GM21423 (cell line): ENCODE measurements around the gene CR2.
"Not testable (repeated sequence)": the region's sequence is repeated elsewhere in the genome, so short reads cannot be mapped to it uniquely, and the experiment has no call there.

Source experiments
- ATAC-seq: cut with Tn5 transposase; IDR thresholded peaks from one replicate; pipeline ENCODE4 v1.9.1; 2021; ENCODE audit warnings: mild to moderate bottlenecking, moderate library complexity; ENCODE audit not compliant: unreplicated experiment

CR2 gene

DNA sequence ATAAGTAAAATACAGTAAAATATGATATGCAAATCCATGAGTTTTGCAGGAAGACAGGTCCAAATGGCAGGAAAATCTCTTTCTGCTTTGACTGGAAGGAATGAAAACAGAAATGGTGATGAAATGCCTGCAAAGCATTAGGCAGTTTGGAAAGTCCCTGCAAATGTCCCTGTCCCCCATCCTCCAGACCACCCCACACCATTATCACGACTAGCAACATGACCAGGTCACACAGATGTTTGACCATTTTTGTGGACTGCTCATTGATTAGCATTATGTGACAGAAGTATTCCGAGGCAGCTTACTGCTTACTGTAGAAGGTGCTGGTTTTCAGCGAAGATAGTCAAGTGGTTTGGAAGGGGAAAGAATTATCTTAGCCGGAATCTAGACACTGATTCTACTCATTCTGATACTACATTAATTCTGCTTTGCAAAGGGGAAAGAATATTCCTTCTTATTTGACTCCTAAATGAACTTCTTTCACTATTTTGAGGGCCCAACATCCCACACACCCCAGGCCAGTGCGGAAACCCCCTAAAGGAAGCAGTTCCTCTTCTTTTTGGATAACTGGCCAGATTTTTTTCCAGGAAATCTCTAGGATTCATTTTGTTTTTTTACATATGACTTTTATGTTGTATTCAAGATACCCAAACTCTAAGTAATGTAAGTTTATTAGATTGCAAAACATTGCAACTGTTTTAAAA, 9.5 kb upstream of the CR2 start:
- no peak for ATAC-seq

DNA sequence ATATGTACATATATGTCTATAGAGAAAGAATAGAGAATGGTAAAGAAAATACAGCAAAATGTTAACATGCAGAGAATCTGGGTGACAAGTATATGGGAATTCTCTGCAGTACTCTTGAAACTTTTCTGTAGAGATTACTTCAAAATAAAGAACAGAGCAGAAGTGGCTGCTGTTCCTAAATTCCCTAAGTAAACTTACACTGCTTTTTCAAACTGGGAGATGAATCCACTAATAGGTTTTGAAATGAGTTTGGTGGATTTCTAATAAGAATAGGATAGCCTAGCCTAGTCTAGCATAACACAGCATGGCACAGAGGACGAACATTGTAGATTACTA, 450 bp upstream of the CR2 start:
- no peak for ATAC-seq

DNA sequence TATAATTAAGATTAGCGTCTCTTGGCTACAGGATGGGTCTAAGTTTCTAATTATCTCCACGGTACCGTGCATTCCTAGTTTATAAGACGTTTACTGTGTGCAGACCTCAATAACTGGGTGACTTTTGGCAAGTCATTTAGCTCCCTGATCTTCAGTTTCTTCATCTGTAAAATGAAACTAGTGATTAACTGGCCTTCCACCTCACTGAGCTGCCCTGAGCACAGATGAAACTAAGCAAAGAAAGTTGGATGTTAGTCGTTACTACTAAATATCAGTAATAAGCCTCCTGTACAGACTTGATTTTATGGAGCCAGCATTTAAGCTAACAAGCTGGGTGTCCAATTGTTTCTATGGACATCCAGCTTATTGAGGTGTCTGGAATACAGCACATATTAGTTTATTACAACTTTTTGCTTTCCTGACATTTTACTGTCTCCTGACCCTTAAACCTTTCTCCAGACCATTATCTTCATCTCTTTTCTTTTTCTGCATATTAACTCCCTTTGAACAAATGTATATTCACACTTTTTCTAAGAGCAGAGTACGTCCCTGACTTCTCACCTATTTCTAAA, 1.1 kb downstream of the CR2 start:
- peak; percentile 27 for ATAC-seq

DNA sequence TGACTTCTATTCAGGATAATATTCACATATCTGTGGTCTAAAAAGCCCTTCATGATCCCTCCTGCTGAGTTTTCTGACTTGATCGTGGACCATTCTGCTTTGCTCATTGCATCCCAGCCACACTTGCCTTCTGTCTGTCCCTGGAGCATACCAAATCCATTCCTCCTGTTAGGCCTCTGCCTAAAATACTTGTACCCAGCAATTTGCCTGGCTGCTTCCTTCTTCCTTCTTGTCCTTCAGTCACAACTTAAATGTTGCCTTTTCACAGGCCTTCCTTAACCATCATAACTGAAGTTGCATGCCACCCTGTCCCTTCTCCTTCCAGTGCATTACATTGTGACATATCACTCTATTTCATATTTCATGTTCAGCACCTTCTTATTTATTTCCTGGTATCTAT, 4.3 kb downstream of the CR2 start:
- no peak for ATAC-seq

DNA sequence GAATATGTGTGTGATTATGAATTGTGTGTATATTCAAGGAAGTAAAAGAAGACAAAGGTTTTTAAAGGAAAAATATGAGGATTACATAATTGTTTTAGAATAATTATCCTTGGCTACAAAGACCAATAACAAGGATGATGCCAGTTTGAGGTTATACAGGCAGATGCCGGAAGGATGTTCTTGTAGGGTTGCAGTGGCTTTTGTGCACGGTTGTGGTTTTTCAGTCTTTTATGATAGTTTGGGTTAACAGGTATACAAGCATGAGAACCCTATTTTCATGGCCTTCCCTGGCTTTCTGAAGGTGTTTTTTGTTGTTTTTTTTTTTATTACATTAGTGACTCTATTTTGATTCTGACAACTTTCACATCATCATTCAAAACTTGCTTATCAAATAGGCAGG, 4.9 kb downstream of the CR2 start:
- ATAC-seq: no peak

DNA sequence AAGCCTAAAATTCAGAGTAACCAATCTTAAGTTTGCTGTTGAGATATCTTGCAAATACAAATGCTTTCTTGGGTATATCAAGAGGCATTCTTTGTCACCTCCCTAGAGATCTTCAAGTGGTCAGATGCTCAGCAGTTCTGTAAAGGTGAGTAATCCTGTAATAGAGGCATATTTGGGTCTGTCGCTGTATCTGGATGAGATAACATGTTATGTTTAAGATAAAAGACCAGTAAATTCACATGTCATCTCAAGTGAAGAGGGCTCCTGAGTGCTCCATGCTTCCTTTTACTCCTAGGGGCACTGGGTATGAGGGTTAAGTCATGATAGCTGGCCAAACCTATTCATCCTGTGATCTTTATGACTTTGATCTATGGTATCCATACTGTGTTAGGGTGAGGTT, 7.5 kb downstream of the CR2 start:
- no peak for ATAC-seq

DNA sequence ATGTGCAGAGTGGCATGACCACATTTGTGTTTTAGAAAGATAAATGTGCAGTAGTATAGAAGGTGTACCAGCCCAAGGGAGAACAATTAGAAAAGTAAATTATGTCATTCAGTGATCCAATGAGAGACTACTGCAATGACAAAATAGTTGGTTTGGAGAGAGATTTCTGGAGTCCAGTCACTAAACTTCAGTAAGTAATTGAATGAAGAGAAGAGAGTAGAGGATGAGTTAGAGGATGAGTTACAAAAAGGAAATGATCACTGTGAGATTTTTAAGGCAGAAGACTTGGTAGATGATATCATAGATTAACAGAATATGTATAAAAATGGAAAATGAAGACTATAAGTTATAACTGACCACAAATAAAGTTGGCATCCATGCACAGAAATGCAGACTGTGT, 8.4 kb downstream of the CR2 start:
- ATAC-seq: no peak

DNA sequence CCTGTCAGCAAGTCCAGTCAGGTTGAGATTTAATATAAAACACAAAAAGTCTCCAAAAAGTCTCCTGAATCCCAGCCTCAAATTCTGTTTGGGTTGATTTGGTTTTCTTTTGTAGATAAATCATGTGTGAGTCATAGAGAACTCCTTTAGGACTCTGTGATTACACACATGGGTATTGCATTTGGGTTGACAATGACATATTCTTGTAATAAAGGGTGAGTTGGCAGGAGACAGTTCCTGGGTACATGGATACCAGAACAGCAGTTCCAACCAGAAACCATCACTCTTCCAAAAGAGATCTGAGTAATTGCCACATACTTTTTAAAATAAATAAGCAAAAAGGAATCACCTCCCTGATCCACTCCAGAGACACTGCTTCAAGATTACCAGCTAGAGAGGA, 8.9 kb downstream of the CR2 start:
- no peak for ATAC-seq

DNA sequence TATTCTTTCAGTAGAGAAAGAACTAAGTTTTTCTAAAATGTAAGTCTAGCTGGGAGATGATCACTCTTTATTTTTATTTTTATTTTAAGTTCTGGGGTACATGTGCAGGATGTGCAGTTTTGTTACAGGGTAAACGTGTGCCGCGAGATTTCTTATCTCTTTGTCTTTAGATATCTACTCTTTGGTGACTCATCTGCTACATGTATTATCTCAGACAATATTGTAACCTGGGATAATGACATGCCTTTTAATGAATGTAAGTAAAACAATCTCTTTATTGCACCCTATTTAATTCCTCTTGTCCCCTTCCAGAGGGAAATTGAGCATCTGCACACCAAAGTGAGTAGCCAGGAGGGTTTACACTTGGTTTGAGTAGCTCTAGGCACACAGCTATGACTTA, 9.4 kb downstream of the CR2 start:
- ATAC-seq: no peak

DNA sequence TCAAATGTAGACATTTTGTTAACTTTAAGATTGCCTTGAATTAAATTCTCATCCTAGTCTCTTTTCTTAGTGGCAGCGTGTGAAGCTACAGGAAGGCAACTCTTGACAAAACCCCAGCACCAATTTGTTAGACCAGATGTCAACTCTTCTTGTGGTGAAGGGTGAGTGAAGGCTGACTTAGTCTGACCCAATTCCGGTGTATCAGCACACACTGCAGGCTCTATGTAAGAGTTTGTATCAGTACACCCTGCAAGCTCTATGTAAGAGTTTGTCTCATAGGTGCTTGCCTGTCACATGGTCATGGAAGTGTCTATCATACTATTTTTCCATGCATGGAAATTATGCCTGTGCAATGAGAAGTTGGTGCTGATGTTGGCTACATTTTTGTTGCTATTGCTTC, 16.8 kb downstream of the CR2 start:
- ATAC-seq: no peak

DNA sequence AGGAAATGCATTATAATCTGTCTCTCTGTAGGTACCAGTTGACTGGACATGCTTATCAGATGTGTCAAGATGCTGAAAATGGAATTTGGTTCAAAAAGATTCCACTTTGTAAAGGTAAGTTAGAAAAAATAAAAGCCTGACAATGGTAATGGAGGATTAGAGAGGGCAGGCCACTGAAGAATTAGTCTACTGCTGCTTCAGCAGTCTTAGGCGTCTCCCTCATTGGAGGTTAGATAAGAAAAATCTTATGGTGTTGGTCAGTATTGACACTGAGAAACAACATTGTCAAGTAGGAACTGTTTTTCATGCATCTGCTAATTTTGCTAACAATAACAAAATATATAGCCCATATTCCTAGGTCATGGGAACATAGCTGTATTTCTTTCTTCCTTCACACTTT, 20.1 kb downstream of the CR2 start:
- no peak for ATAC-seq

DNA sequence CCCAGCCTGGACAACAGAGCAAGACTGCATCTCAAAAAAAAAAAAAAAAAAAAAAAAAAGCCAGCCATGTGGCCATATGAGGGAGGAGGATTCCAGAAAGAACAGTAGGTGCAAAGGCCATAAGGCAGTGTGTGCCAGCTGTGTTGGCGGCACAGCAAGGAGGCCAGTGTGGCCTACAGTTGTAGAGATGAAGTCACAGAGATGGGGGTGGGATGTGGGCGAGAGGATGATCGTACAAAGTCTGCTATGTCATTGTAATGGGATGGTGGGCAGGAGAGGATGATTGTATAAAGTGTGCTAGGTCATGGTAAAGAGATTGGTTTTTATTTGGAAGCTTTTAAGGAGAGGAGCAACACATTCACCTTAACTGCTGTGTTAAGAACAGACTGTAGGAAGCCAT, 32.1 kb downstream of the CR2 start:
- no peak for ATAC-seq

DNA sequence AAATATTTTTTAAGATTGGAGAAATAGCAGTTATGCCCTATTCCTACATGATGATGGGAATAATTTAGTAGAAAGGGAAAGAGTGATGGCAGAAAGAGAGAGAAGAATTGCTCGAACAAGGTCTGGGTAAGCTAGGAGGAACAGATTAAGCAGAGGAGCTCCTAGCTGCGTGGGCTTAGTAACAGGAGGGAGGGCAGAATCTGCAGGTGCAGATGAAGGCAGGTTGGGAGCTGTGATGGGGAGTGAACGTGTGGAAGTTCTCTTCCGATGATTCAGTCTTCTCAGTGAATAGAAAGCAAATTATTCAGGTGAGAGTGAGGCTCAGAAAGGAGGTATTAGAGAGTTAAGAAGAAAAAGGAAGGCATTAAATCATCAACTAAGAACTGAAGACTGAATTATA, 33.5 kb downstream of the CR2 start:
- ATAC-seq: no peak

DNA sequence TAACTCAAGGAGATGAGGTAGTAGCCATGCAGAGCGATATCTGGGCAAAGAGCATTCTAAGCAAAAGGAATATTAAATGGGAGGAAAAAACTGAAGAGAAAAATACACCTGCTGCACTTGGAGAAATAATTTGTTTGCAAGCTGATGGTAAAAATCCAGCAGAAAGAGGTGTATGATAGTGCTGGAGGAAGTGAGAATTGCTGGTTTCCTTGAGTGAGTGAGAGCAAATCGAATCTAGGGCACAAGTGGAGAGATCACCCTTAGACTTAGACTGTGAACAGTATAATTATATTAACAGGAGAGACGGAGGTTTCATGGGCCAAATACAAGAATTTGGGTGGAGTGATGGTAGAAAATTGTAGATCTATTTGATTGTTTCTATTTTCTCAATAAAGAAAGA, 39.1 kb downstream of the CR2 start:
- no peak for ATAC-seq

DNA sequence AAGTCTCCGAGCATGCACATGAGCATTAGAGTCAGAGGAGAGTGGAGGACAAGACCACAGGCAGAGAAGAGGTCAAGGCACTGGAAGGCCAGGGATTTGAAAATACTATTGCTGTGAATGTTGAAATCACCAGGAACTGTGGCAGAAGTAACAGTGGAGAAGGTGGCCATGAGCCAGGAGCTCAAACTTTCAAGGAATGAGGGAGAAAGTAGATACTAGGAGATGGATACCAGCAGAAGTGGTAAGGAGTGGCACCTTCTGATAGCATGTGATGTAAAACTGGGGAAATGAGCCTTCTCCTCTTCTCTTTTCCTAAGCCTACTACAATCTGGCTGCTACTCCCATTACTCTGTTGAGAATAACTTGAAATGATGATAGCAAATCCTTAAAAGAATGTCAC, 40.0 kb downstream of the CR2 start:
- no peak for ATAC-seq

DNA sequence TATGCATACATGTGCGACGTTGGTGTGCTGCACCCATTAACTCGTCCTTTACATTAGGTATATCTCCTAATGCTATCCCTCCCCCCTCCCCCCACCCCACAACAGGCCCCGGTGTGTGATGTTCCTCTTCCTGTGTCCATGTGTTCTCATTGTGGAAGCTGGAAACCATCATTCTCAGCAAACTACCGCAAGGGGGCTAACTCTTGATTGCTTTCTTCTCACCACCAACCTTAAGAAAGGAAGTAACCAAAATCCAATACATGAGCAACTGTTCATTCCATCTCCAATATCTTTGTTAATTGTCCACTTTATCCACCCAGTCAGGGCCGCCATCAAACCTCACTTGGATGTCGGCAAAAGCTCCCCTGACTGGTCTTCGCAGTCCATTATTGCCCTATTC, 41.2 kb downstream of the CR2 start:
- ATAC-seq: not testable (repeated sequence)

DNA sequence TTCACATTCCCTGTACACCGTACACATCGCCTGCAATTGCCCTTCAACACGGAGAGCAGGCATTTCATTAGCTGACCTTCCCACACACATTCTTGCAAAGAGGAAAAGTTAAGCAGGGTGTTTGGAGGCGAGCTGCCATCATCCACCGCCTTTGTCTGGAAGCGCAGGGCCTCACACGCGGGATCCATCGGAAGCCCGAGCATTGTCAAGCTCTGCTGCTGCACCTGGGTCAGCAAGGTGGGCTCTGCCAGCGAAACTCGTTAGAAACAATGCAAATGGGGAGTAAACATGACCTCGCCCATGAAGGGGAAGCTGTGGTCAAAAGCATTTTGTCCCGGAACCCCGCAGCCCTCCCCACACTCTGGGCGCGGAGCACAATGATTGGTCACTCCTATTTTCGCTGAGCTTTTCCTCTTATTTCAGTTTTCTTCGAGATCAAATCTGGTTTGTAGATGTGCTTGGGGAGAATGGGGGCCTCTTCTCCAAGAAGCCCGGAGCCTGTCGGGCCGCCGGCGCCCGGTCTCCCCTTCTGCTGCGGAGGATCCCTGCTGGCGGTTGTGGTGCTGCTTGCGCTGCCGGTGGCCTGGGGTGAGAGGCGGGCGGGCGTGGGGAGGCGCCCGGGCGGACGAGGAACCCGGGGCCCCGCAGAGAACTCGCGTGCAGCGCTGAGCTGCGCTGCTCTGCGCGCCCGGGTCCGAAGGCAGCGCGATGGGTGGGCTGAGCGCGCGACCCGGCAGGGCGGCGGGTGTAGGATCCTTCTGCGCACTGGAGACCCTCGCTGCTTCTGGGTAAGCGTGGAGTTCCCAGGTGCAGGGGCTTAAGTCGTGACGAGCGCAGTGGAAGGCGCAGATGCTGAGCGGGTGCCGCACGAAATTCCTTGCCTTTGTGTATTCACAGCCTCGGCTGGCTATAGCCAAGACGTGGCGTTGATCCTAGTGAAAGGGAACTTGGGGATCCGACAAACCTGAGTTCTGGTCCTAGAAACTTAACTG, 42.0 kb downstream of the CR2 start, which contains the start of gene CR1:
Gene CR1 (plus strand): TSS at position 357 of the 992 bp plus-strand sequence. CDS start 111 bp downstream, at position 468.
- ATAC-seq: peak; percentile 34

DNA sequence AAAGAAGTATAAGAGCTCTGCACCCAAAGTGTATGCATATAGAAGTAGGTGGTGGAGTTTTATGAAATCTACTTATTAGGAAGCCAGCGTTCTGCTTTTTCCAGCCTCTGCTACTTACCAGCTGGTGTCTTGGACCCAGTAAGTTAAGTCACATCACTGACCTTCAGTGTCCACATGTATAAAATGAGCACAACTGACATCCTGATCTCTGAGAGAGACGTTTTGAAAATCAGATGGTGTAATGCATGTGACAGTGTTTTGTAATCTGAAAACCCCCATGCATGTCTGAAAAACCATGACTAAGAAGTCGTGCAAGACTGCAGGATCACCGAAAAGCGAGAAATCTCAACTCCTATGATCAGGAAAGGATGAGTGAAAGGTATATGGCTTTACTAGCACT, 43.8 kb downstream of the CR2 start:
- ATAC-seq: no peak

DNA sequence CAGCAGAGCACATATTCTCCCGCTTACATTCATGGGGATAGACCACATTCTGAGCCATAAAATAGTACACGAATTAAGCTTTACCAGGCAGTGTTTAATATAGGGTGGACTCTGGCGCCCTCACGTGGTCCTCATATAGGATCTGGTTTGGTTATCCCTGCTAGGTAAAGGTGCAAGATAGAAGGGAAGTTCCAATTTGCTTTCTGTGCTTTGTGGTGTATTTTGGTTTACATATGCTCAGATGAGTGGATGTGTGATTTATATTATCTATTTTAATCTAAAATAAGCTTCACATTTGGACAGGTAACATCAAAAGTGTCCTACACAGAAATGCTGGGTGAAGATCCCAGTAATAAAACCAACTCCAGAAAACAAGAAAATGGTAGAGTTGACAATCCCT, 45.4 kb downstream of the CR2 start:
- peak; percentile 50 for ATAC-seq

DNA sequence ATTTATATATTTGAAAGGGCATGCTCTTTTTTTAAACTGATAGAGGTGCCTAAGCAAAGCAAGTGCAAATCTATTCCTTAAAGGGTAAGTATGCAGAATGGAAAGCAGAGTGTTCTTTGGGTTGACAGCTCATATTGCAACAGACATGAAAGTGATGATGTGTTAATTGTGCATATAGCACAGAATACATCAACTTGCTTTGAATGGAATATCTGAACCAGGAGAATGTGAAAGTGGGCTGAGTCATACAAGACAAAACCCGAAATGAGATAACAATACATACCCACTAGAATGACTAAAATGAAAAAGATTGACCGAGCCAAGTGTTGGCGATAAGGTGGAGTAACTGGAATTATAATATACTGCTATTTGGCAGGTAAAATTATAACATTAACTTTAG, 46.2 kb downstream of the CR2 start:
- ATAC-seq: no peak

DNA sequence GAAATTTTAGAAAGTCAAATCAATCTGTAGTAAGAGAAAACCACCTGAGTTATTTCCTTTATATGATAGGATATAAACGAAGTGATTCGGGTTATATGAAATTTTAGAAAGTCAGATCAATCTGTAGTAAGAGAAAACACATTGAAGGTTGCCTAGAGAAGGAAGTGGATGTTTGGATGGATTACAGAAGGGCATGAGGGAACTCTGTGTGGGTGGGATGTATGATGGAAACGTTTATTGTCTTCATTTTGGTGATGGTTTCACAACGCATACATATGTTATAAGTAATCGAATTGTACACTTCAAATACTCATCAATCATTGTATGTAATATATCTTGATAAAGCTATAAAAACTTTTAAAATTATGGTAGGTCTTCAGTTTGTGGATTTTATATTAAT, 46.9 kb downstream of the CR2 start:
- ATAC-seq: no peak

DNA sequence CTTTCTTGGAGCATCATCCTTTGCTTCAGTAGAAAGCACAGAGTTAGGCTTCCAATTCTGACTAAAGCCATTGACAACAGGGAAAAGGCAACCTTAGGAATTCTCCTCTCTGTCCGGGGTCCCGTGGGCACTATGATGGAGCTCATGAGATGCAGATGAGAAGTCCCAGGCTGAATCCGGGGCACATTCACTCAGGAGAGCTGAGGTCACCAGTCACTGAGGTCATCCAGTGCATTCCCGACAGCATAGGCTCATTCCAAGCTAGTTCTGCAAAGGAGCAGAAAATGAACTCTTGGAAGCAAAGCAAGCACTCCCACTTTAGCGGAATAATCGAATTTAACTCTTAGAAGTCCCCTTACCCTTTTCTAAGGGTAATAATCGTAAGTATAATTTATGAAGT, 48.6 kb downstream of the CR2 start:
- ATAC-seq: no peak
